Stomach (tissue), 9 donors: ENCODE measurements around the gene NCOA1. TPM values are rescaled to one million over a fixed set of nuclear protein-coding genes. Genes with fewer than 3 reads are reported as not detected.
A peak's percentile ranks its signal among the peaks of the same experiment; 100 is the strongest.

Experiments
- DNase-seq, 2 donors: peaks; one replicate each; pipeline versions ENCODE4 v3.0.0 to v3.0.0-alpha.2; 2013 to 2019
- H3K27ac ChIP-seq, 5 donors: fragments of 200-600 bp in 4 of 5; sonication (generic) in 4 of 5; one replicate each; pipeline ENCODE4 v1.5.1; 2013 to 2019; ENCODE audit warnings: mild to moderate bottlenecking in 1 of 5, moderate library complexity in 1 of 5
- H3K27me3 ChIP-seq, 3 donors: fragments of 200-600 bp; sonication (generic); one replicate each; pipeline ENCODE4 v1.5.1; 2017 to 2019; ENCODE audit warnings: mixed run types in 1 of 3
- H3K36me3 ChIP-seq, 4 donors: fragments of 200-600 bp; sonication (generic); 1 replicate in 3 of 4; 2 replicates in 1 of 4; pipeline ENCODE4 v1.5.1; 2016 to 2019
- H3K4me1 ChIP-seq, 4 donors: fragments of 200-600 bp; sonication (generic); one replicate each; pipeline ENCODE4 v1.5.1; 2016 to 2019
- H3K4me3 ChIP-seq, 4 donors: fragments of 200-600 bp; sonication (generic) in 3 of 4; one replicate each; pipeline ENCODE4 v1.5.1; 2016 to 2019; ENCODE audit warnings: mild to moderate bottlenecking in 1 of 4
- H3K9me3 ChIP-seq, 4 donors: fragments of 200-600 bp; sonication (generic); one replicate each; pipeline ENCODE4 v1.5.1; 2016 to 2019
- EP300 ChIP-seq: sonication (generic); formaldehyde crosslinking; IDR thresholded peaks from one replicate; pipeline ENCODE4 v1.6.1; 2017; ENCODE audit warnings: antibody characterized with exemption
- POLR2A ChIP-seq, 4 donors: fragments of 450-650 bp; IDR thresholded peaks; one replicate each; pipeline ENCODE4 v1.6.1; 2016; ENCODE audit warnings: antibody characterized with exemption in 4 of 4, control low read depth in 2 of 4, mild to moderate bottlenecking in 1 of 4, moderate library complexity in 1 of 4
- POLR2AphosphoS5 ChIP-seq, 3 donors: sonication (generic); formaldehyde crosslinking; IDR thresholded peaks; one replicate each; pipeline ENCODE4 v1.6.1; 2016; ENCODE audit warnings: antibody characterized with exemption in 3 of 3
- WGBS, 5 donors: extraction: QIAGEN DNeasy Blood & Tissue Kit in 3 of 5; methylation state at CpG; one replicate each; pipeline versions ENCODE4 v1.1.5 to v1.1.7; 2013 to 2018; 5-methylcytosine and 5-hydroxymethylcytosine counted together
- intact Hi-C: fragments of 100-400 bp; cut with DNase I; formaldehyde crosslinking; loops from one replicate; pipeline ENCODE4 v1.15.1; 2023; ENCODE audit warnings: low total_unique reads
- polyA plus RNA-seq, 3 donors: library from polyadenylated mRNA; stranded (reverse); fragments of 200-250 nt; gene quantifications; one replicate each; pipeline ENCODE4 v1.2.3, GENCODE V29; 2013
- total RNA-seq, 5 donors: library from RNA; depleted of rRNA; stranded (reverse); fragments of >200 nt; gene quantifications; one replicate each; pipeline versions ENCODE4 v1.1.0 to v1.2.3, GENCODE V29; 2014 to 2016
- TF ChIP-seq, protein P1 (sequence below), 7 experiments: fragments of 450-650 bp in 4 of 7; fragments of 200-600 bp in 3 of 7; sonication (generic) in 3 of 7; IDR thresholded peaks; one replicate each; pipeline ENCODE4 v1.5.1; 2016 to 2019; ENCODE audit warnings: antibody characterized with exemption in 7 of 7, control low read depth in 2 of 7, mild to moderate bottlenecking in 1 of 7
- donor health status: healthy with polysubstance abuse.
- donor health status: Bipolar disorder and iron deficiency.
- donor health status: healthy.

NCOA1 gene
- total and polyA plus RNA-seq, 8 donors: 7.3 to 223 (median 34.8) TPM

- peak overlapping the region in 1 of 5 donors; percentile 20 for H3K27ac ChIP-seq
- no peak overlapping the region for H3K4me3 ChIP-seq
- WGBS, 5 donors: 72 to 90% (median 86%) methylated on average over 2 of the region's 2 CpGs
- DNase-seq: peak in 1 of 2 donors; percentile 21
- TF ChIP-seq POLR2A (IDR thresholded peaks at IDR 0.05): no peak
- no peak for TF ChIP-seq POLR2AphosphoS5 (IDR thresholded peaks at IDR 0.05)
- TF ChIP-seq, protein P1, sequence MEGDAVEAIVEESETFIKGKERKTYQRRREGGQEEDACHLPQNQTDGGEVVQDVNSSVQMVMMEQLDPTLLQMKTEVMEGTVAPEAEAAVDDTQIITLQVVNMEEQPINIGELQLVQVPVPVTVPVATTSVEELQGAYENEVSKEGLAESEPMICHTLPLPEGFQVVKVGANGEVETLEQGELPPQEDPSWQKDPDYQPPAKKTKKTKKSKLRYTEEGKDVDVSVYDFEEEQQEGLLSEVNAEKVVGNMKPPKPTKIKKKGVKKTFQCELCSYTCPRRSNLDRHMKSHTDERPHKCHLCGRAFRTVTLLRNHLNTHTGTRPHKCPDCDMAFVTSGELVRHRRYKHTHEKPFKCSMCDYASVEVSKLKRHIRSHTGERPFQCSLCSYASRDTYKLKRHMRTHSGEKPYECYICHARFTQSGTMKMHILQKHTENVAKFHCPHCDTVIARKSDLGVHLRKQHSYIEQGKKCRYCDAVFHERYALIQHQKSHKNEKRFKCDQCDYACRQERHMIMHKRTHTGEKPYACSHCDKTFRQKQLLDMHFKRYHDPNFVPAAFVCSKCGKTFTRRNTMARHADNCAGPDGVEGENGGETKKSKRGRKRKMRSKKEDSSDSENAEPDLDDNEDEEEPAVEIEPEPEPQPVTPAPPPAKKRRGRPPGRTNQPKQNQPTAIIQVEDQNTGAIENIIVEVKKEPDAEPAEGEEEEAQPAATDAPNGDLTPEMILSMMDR (IDR thresholded peaks at IDR 0.05): no peak
- TF ChIP-seq EP300: no peak
- H3K4me1 ChIP-seq: peaks cover 4 to 30% (median 22%) of the 10 kb centered on the region in 4 donors
- H3K27me3 ChIP-seq: no peaks in the 10 kb centered on the region
- peaks cover 0 to 6% (median 1%) of the 10 kb centered on the region in 4 donors for H3K36me3 ChIP-seq
- peaks cover 0 to 4% (median 0%) of the 10 kb centered on the region in 4 donors for H3K9me3 ChIP-seq
- intact Hi-C loops: no loop called here
Observed at GRCh38 chr2:24559473-24560113, 68.5 kb downstream of the NCOA1 start.

DNA sequence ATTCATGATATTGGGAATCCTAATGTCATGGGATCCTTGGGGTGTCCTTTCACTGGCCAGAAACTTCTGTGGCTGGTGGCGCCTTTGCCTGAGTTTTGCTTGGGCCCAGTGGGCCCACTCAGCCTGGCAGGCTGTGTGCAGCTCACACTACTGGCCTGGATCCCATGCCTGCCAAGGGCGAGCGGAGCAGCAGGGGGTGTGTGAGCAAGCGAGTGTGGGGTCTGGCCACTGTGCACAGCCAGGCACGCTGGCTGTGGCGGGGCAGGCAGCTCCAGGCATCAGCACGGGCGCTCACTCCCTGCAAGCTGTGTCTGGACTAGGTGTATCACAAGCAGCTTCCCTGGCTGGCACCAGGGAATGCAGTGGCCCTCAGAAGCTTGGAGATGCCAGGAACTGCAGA, 74.5 kb downstream of the NCOA1 start:
- Histone ChIP-seq H3K4me3 (no peak overlapping the region), H3K27ac (no peak overlapping the region), H3K9me3 (peaks cover 0 to 4% (median 0%) of the 10 kb centered on the region in 4 donors), H3K36me3 (peaks cover 7 to 28% (median 21%) of the 10 kb centered on the region in 4 donors), H3K27me3 (no peaks in the 10 kb centered on the region), H3K4me1 (peaks cover 8 to 29% (median 14%) of the 10 kb centered on the region in 4 donors)
- intact Hi-C loops: no loop called here
- DNase-seq: no peak
- WGBS, 5 donors: 94 to 99% (median 98%) methylated on average over 8 of the region's 8 CpGs
- no peak for TF ChIP-seq POLR2A (IDR thresholded peaks at IDR 0.05)
- no peak for TF ChIP-seq POLR2AphosphoS5 (IDR thresholded peaks at IDR 0.05)
- TF ChIP-seq, protein P1 (IDR thresholded peaks at IDR 0.05): no peak
- TF ChIP-seq EP300: no peak

GRCh38 chr2:24566209-24566608, 75.2 kb downstream of the NCOA1 start:
- peaks cover 0 to 4% (median 0%) of the 10 kb centered on the region in 4 donors for H3K9me3 ChIP-seq
- H3K4me1 ChIP-seq: peaks cover 4 to 23% (median 12%) of the 10 kb centered on the region in 4 donors
- intact Hi-C loops: no loop called here
- DNase-seq: no peak
- no peak overlapping the region for H3K27ac ChIP-seq
- H3K36me3 ChIP-seq: peaks cover 7 to 28% (median 21%) of the 10 kb centered on the region in 4 donors
- no peak overlapping the region for H3K4me3 ChIP-seq
- TF ChIP-seq EP300 (no peak), POLR2A (IDR thresholded peaks at IDR 0.05) (no peak), POLR2AphosphoS5 (IDR thresholded peaks at IDR 0.05) (no peak)
- TF ChIP-seq, protein P1 (IDR thresholded peaks at IDR 0.05): no peak
- no peaks in the 10 kb centered on the region for H3K27me3 ChIP-seq
- WGBS, 5 donors: 90 to 100% (median 97%) methylated on average over 3 of the region's 3 CpGs

DNA sequence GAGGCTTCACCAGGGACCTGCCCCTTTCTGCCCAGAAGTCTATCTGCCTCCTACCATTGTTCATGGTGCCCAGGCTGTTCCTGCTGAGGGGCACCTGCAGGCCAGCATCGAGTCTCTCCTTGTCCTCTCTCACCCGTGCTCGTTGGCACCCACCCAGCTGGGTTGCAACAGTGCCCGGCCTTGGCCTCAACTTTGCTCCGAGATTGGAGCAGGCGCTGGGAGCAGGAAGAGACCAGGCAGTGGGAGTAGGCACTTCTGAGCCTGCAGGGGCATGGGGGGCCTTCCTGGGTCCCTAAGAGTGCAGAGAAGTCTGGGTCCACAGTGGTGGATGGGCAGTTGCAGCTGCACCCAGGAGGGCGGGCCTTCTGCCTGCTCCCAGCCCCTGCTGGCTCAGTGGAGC, 75.6 kb downstream of the NCOA1 start:
- H3K4me1 ChIP-seq: peaks cover 4 to 20% (median 12%) of the 10 kb centered on the region in 4 donors

More for the DNA sequence above, 75.6 kb downstream of the NCOA1 start:
- Histone ChIP-seq H3K4me3 (no peak overlapping the region), H3K9me3 (peaks cover 0 to 4% (median 0%) of the 10 kb centered on the region in 4 donors), H3K36me3 (peaks cover 7 to 28% (median 21%) of the 10 kb centered on the region in 4 donors), H3K27ac (no peak overlapping the region), H3K27me3 (no peaks in the 10 kb centered on the region)
- intact Hi-C loops: no loop called here
- 97 to 99% (median 97%) methylated on average over 6 to 7 of the region's 7 CpGs for WGBS, 5 donors
- no peak for DNase-seq
- TF ChIP-seq, protein P1 (IDR thresholded peaks at IDR 0.05): no peak
- TF ChIP-seq EP300: no peak
- TF ChIP-seq POLR2A (IDR thresholded peaks at IDR 0.05): no peak
- TF ChIP-seq POLR2AphosphoS5 (IDR thresholded peaks at IDR 0.05): no peak
